DOHH2 (cell line): ENCODE data around the gene PTGDR2.

Experiments
- EZH2phosphoT487 ChIP-seq: fragments of 200-600 bp; sonication (generic); IDR thresholded peaks from 2 replicates; pipeline ENCODE4 v1.6.1; 2017; ENCODE audit warnings: borderline replicate concordance, mild to moderate bottlenecking, antibody characterized with exemption, low read length, moderate library complexity, mixed read lengths
- TF ChIP-seq, protein P1 (sequence below): fragments of 200-600 bp; sonication (generic); IDR thresholded peaks from one replicate; pipeline ENCODE4 v1.5.1; 2014; ENCODE audit warnings: antibody characterized with exemption, mild to moderate bottlenecking, low read depth, low read length; ENCODE audit not compliant: poor library complexity, severe bottlenecking

DNA sequence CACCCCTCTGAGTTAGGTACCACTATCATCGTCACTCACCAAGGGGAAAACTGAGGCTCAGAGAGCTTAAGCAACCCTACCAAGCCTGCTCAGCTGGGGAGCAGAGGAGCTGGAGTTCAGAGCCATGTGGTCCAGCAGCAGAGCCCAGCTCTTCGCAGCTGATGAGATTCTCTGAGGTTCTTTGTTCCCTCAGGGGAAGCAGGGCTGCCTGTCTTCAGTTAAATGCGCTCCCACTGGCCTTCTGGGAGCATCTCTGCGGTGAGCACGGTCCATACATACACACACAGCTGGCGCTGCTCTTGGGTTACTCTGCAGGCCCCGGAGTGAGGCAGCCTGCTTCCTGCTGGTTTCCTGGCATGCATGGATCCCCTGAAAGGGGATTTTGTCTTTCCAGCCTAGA lies 5.2 kb upstream of the PTGDR2 start:
- TF ChIP-seq, protein P1, sequence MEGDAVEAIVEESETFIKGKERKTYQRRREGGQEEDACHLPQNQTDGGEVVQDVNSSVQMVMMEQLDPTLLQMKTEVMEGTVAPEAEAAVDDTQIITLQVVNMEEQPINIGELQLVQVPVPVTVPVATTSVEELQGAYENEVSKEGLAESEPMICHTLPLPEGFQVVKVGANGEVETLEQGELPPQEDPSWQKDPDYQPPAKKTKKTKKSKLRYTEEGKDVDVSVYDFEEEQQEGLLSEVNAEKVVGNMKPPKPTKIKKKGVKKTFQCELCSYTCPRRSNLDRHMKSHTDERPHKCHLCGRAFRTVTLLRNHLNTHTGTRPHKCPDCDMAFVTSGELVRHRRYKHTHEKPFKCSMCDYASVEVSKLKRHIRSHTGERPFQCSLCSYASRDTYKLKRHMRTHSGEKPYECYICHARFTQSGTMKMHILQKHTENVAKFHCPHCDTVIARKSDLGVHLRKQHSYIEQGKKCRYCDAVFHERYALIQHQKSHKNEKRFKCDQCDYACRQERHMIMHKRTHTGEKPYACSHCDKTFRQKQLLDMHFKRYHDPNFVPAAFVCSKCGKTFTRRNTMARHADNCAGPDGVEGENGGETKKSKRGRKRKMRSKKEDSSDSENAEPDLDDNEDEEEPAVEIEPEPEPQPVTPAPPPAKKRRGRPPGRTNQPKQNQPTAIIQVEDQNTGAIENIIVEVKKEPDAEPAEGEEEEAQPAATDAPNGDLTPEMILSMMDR, result no peak
- TF ChIP-seq EZH2phosphoT487, result no peak
